ENCODE data around the gene ATP2C2.

GRCh38 chr16:84321932-84322331 is 46.4 kb upstream of the ATP2C2 start:
- TF ChIP-seq CTCF (IDR thresholded peaks at IDR 0.05) (no peak), RFX5 (IDR thresholded peaks at IDR 0.05; ENCODE audit: low read length) (no peak), GATA2 (CRISPR knock-in tag; IDR thresholded peaks at IDR 0.05) (no peak)
- TF ChIP-seq, protein P1, sequence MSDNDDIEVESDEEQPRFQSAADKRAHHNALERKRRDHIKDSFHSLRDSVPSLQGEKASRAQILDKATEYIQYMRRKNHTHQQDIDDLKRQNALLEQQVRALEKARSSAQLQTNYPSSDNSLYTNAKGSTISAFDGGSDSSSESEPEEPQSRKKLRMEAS (IDR thresholded peaks at IDR 0.05; ENCODE audit: low read depth): no peak

Measured in SK-N-SH (cell line).